ENCODE results near the gene ZNRF2.
"Not testable (repeated sequence)": the region's sequence is repeated elsewhere in the genome, so short reads cannot be mapped to it uniquely, and the experiment has no call there.

ZNRF2 gene

GRCh38 chr7:30263090-30263710 lies 21.2 kb upstream of the ZNRF2 start:
- no peak for DNase-seq

DNA sequence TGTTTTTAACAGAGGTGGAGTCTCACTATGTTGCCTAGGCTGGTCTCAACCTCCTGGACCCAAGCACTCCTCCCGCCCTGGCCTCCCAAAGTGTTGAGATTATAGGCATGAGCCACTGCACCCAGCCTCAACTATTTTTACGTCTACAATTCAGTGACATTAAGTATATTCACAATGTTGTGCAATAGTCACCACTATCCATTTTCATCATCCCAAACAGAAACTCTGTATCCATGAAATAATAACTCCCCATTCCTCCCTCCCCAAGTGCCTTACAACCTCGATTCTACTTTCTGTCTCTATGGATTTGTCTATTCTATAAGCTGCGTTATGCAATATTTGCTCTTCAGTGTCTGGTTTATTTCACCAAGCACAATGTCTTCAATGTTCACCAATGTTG lies 20.3 kb upstream of the ZNRF2 start:
- DNase-seq = no peak

DNA sequence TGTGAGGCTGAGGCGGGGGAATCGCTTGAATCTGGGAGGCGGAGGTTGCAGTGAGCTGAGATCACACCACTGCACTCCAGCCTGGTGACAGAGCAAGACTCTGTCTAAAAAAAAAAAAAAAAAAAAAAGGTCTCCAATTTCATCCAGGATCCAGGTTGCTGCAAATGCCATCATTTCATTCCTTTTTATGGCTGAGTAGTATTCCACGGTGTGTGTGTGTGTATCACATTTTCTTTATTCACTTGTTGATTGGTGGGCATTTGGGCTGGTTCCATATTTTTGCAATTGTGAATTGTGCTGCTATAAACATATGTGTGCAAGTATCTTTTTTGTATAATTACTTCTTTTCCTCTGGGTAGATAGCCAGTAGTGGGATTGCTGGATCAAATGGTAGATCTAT lies 19.2 kb upstream of the ZNRF2 start:
- DNase-seq = not testable (repeated sequence)

GRCh38 chr7:30266686-30267085 lies 17.7 kb upstream of the ZNRF2 start:
- DNase-seq = no peak

DNA sequence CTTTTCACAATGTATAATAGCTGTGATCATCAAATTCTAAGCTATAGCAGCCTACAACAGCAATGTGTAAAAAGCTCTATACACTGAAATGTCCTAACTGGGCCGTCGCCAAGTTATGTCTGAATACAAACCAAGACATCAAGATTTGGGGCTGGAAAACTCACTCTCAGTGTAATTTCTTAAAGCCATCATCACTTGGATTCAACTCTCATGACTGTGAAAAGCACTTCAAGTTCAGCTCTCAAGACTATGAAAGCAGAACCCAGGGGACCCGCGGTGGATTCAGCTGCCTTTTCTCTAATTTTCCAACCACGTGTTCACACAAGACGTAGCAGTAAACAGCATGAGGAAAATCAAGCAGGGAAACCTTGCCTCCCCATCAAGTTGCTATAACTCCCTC lies 15.8 kb upstream of the ZNRF2 start:
- DNase-seq = peak; percentile 52

GRCh38 chr7:30269490-30269889 lies 14.9 kb upstream of the ZNRF2 start:
- DNase-seq = no peak

GRCh38 chr7:30270921-30271320 lies 13.5 kb upstream of the ZNRF2 start:
- DNase-seq = no peak

DNA sequence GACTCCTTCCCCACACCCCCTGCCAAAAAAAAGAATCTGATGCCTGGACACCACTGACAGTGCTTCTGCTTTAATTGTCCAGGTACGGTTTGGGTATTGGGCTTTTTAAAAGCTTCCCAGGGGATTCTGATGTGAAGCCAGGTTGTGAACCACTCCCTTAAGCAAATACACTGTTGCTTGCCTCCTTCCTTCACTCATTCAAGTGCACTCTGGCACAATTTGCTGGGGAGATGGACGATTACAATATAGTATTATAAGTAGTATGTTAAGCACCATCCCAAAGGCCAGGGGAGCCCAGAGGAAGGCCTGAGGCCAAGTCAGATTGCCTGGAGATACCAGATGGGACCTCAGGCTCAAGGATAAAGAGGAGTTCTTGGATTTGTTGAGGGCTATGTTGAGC lies 12.3 kb upstream of the ZNRF2 start:
- no peak for DNase-seq

DNA sequence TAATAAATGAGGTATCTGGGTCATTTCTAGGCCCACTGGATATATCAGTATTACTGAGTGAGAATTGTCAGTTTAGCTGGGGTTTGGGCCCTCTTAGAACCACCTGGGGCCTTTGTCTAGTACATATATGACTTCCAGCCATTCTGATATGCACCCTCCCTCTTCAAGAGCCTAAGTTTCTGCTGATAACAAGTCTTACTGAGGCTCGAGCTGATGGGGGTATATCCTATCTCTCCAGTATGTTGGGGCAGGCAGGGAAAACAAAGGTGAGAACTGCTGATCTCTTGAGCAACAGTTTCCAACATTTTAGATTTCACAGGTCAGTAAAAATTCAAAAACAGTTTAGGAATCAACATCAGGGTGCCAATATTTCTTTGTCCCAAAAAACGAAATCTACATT lies 10.8 kb upstream of the ZNRF2 start:
- DNase-seq = no peak

- no peak for DNase-seq
These were observed 9.8 kb upstream of the ZNRF2 start for GRCh38 chr7:30274641-30275040.

- peak; percentile 41 for DNase-seq
These were observed 8.0 kb upstream of the ZNRF2 start for GRCh38 chr7:30276203-30276900.

DNA sequence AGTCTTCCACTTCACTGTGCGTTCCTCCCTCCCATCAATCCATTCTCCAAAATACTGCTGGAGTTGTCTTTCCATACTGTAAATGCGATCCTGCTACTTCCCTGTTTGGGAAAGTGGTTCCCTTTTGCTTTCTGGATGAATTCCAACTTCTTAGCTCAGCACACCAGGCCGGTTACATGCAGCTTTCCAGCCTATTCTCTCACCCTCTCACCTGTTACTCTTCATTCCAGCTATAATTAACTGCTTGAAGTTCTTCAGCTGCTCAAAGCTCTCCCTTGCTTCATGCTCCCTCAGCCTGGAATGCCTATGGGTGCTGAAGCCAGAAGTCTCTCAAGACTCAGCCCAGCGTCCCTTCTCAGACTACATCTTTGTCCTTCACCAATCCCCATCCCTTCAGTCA lies 6.0 kb upstream of the ZNRF2 start:
- DNase-seq = no peak

DNA sequence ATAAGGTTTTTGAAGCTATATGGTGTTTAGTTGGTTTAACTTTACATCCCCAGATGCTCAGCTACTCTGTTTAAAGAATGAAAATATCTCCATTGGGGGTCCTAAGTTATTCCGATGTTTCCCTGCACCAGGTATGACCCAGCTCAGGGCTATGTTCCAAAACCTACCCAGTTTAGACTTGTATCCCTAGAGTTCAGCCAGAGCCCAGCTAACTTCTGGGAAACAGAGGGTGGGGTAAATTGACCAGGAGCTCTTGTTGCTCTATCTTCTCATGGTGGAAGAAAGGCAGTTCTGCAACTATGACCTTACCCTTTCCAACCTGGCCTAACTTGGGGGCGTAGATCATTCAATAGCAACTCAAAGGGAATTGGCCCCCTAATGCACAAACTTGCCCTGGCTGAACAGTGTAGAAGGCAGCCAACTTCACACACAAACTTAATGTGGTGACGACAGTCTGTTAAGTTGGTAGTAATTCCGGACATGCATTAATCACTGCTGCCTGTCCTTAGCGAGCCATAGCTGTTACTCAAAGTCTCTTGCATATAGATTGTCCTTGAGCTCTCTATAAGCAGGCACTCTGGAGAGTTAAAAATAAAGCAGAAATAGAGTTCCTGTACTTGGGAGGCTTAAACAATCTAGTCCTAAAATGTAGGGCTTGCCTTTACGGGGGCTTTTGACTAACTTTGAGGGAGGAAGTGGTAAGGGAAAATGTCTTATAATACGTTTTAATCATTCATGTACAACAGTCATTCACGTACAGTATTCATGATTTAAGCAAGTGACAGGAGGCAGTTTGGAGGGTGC lies 5.3 kb upstream of the ZNRF2 start:
- no peak for DNase-seq

DNA sequence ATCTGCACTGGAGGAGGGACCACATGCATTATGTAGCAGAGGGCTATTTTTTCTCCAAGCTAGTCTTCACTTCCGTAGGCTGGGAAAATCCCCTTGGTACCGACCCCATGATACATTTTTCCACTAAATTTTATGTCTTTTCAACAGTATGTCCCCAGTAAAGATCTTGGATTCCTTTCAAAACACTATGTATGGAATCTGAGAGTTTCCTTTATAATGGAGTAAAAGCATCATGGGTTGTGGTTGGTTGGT lies 4.8 kb upstream of the ZNRF2 start:
- DNase-seq = no peak

DNA sequence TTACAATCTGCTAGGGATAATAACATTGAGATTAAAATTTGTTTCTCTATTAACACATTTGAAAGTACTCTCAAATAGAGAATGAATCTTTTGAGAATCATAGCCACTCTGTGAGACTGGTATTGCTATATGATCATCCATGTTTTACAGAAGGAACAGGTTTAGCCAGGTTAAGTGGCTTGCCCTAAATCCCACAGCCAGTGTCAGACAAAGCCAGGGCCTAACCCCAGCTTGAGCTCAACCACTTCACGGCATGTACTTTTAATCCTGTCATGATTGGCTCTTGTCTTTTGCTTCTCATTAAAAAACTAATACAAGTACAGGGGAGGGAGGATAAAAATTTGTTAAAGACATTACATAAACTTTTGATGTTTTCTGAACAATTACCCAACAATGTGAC lies 3.8 kb upstream of the ZNRF2 start:
- DNase-seq = no peak

- no peak for DNase-seq
These were observed 3.1 kb upstream of the ZNRF2 start for GRCh38 chr7:30281263-30281662.

GRCh38 chr7:30281791-30282190 lies 2.6 kb upstream of the ZNRF2 start:
- DNase-seq = no peak

- no peak for DNase-seq
These were observed 1.7 kb upstream of the ZNRF2 start for GRCh38 chr7:30282735-30283134.

DNA sequence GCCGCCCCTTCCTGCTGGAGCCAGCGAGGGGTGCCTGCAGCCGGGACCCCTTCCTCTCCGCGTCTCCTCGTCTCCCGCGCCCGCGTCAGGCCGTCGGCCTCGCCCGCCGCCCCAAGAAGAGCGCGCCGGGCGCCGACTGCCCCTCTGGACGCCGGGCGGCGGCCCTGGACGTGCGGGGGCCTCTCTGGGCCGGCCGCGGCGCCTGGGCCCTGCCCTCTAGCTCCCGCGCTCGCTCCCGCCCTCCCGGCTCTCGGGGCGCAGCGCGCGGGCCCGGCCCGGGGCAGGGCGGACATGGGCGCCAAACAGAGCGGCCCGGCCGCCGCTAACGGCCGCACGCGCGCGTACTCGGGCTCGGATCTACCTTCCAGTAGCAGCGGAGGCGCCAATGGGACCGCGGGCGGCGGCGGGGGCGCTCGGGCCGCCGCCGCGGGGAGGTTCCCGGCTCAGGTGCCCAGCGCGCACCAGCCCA lies 704 bp downstream of the ZNRF2 start:
- no peak for DNase-seq

GRCh38 chr7:30285536-30286284 lies 1.3 kb downstream of the ZNRF2 start:
- peak; percentile 41 for DNase-seq

DNA sequence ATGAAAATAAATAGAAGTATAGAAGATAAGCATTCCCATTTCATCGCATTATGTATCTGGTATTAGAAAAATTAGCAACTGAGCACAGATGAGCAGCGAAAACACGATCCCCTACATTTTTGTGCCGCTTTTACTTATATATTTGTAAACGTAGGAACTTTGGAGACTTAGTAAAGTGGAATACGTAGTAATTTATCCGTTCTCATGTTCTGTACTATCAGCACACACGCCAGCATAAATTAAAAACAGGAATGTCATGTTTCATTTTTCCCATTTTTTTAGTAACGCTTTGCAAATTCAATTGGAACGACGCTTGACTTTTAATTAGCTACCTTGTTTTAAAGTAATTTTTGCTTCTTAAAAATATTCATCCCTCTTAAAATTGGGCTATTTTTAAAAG lies 2.4 kb downstream of the ZNRF2 start:
- DNase-seq = no peak

- DNase-seq = not testable (repeated sequence)
These were observed 3.2 kb downstream of the ZNRF2 start for GRCh38 chr7:30287625-30288024.

- not testable (repeated sequence) for DNase-seq
These were observed 5.2 kb downstream of the ZNRF2 start for GRCh38 chr7:30289634-30290033.

DNA sequence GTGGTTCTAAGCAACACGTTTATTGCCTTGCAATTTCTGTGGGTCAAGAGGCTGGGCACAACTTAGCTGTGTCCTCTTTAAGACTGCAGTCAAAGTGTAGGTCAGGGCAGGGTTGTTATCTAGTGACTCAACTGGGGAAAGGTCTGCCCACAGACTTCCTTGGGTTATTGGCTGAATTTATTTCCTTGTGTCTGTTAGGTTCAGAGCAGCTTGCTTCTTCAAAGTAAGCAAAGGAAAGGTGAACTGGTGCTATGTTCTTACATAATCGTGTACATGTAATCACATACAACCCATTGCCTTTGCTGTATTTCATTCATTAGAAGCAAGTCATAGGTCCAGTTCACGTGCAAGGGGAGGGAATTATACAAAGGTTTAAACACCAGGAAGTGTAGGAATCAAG lies 5.9 kb downstream of the ZNRF2 start:
- not testable (repeated sequence) for DNase-seq
